Activated CD4-positive, alpha-beta memory T cell treated with anti-CD3 and anti-CD28 coated beads, Interleukin-2, amount 10 ng/mL, durations not matched to agents 7 days and 5 days (primary cell): Measurements from ENCODE around the gene TMC8. TPM values are rescaled to one million over a fixed set of nuclear protein-coding genes. Genes with fewer than 3 reads are reported as not detected.

Experiments used
- CTCF ChIA-PET: fragments of 350-600 bp; sonication (Branson Sonifier 250); formaldehyde crosslinking; loops from one replicate; lab custom pipeline; 2021; ENCODE audit warnings: antibody characterized with exemption, inconsistent platforms; lab: Charles Lee
- POLR2A ChIA-PET: fragments of 350-600 bp; sonication (Branson Sonifier 250); formaldehyde crosslinking; loops from one replicate; lab custom pipeline; 2021; ENCODE audit warnings: antibody characterized with exemption; lab: Charles Lee
- DNase-seq: peaks from one replicate; pipeline ENCODE4 v3.0.0-alpha.2; 2020
- H3K27ac Mint-ChIP-seq: one replicate; pipeline ENCODE4 v1.8.0; 2021; ENCODE audit warnings: mild to moderate bottlenecking, mixed read lengths
- H3K27me3 Mint-ChIP-seq: one replicate; pipeline ENCODE4 v1.8.0; 2021; ENCODE audit warnings: mixed read lengths
- H3K36me3 Mint-ChIP-seq: one replicate; pipeline ENCODE4 v1.8.0; 2021; ENCODE audit warnings: low read depth, mixed read lengths
- H3K4me1 Mint-ChIP-seq: one replicate; pipeline ENCODE4 v1.8.0; 2021; ENCODE audit warnings: mixed read lengths
- H3K4me3 Mint-ChIP-seq: one replicate; pipeline ENCODE4 v1.8.0; 2021; ENCODE audit warnings: mild to moderate bottlenecking, mixed read lengths
- H3K9me3 Mint-ChIP-seq: one replicate; pipeline ENCODE4 v1.8.0; 2021; ENCODE audit warnings: mixed read lengths
- total RNA-seq, 2 experiments: library from RNA; stranded (reverse); gene quantifications; one replicate each; pipeline ENCODE4 v1.2.3, GENCODE V29; 2021

TMC8 gene
- total RNA-seq, 2 experiments from 2014 or later = 316 to 334 TPM

GRCh38 chr17:78174346-78174869, 43.8 kb downstream of the TMC8 start:
- Mint-ChIP-seq H3K36me3 (peaks cover 58% of the 10 kb centered on the region), H3K9me3 (no peaks in the 10 kb centered on the region), H3K4me3 (no peak overlapping the region), H3K4me1 (peaks cover 72% of the 10 kb centered on the region), H3K27me3 (no peaks in the 10 kb centered on the region), H3K27ac (peak overlapping the region; percentile 90)
- POLR2A ChIA-PET = interaction anchor here (1.8 to 10.2 kb wide), 3 partner anchors 11 to 40 kb away, joined by 4 to 69 read pairs (median 12); partner anchors contain the start of genes AFMID and TK1
- CTCF ChIA-PET = interaction anchor here (1.0 to 4.1 kb wide), 5 partner anchors 27 to 154 kb away, joined by 3 to 35 read pairs (median 20); no protein-coding TSS in a partner anchor
- DNase-seq = no peak

GRCh38 chr17:78174870-78175642, 44.5 kb downstream of the TMC8 start:
- Mint-ChIP-seq H3K9me3 (no peaks in the 10 kb centered on the region), H3K4me3 (no peak overlapping the region), H3K27me3 (no peaks in the 10 kb centered on the region), H3K4me1 (peaks cover 68% of the 10 kb centered on the region), H3K36me3 (peaks cover 62% of the 10 kb centered on the region), H3K27ac (peak overlapping the region; percentile 40)
- ChIA-PET CTCF (interaction anchor here (1.0 to 4.1 kb wide), 8 partner anchors 28 to 155 kb away, joined by 3 to 35 read pairs (median 6); partner anchors contain the start of gene TMC8), POLR2A (interaction anchor here (10.2 kb wide), 1 partner anchor 10 kb away, joined by 69 read pairs; the partner anchor contains the start of genes AFMID and TK1)
- no peak for DNase-seq

- Mint-ChIP-seq H3K4me3 (no peak overlapping the region), H3K27me3 (no peaks in the 10 kb centered on the region), H3K27ac (no peak overlapping the region), H3K9me3 (no peaks in the 10 kb centered on the region), H3K36me3 (peaks cover 68% of the 10 kb centered on the region), H3K4me1 (peaks cover 70% of the 10 kb centered on the region)
- ChIA-PET POLR2A (interaction anchor here (1.0 to 10.2 kb wide), 3 partner anchors 9 to 332 kb away, joined by 4 to 69 read pairs (median 6); partner anchors contain the start of genes AFMID and TK1), CTCF (interaction anchor here (1.0 to 4.1 kb wide), 9 partner anchors 11 to 247 kb away, joined by 3 to 35 read pairs (median 11); partner anchors contain the start of genes TMC6 and TMC8)
- no peak for DNase-seq
Observed at GRCh38 chr17:78175643-78175981, 45.0 kb downstream of the TMC8 start.

GRCh38 chr17:78176548-78177025, 46.0 kb downstream of the TMC8 start:
- no peak overlapping the region for H3K4me3 Mint-ChIP-seq
- no peaks in the 10 kb centered on the region for H3K9me3 Mint-ChIP-seq
- ChIA-PET POLR2A (interaction anchor here (1.0 to 10.2 kb wide), 8 partner anchors 8 to 333 kb away, joined by 3 to 69 read pairs (median 5); partner anchors contain the start of genes AFMID and TK1), CTCF (interaction anchor here (0.6 to 4.1 kb wide), 30 partner anchors 10 to 843 kb away, joined by 3 to 35 read pairs (median 4); partner anchors contain the start of genes AFMID, TK1, TMC6 and TMC8)
- H3K27me3 Mint-ChIP-seq = no peaks in the 10 kb centered on the region
- H3K4me1 Mint-ChIP-seq = peaks cover 66% of the 10 kb centered on the region
- peak overlapping the region; percentile 19 for H3K27ac Mint-ChIP-seq
- peak; percentile 82 for DNase-seq
- peaks cover 71% of the 10 kb centered on the region for H3K36me3 Mint-ChIP-seq

- POLR2A ChIA-PET = interaction anchor here (1.3 kb wide), 1 partner anchor 18 kb away, joined by 3 read pairs; no protein-coding TSS in a partner anchor
- Mint-ChIP-seq H3K4me1 (peaks cover 58% of the 10 kb centered on the region), H3K27ac (no peak overlapping the region)
Observed at GRCh38 chr17:78179372-78179771, 48.8 kb downstream of the TMC8 start.

DNA sequence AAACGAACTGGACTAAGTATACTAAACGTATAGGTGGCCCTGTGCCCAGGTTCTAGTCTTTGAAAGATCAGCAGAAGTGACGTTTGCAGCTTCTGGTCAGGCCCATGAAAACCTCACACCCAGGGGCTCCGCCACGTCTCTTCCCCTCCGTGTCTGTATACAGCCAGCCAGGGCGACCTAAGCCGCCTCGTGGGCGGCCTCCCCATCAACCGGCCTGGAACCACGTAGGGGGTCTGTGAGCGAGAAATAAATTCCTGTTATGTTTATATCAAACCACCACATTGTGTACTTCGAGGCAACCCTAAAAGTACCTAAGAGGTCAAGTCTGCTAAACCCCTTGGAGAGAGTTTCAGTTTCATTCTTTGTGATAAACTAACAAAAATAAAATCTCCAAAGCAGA, 49.5 kb downstream of the TMC8 start:
- peaks cover 61% of the 10 kb centered on the region for H3K4me1 Mint-ChIP-seq
- CTCF ChIA-PET = interaction anchor here (1.7 kb wide), 1 partner anchor 95 kb away, joined by 5 read pairs; no protein-coding TSS in a partner anchor
- POLR2A ChIA-PET = no interaction called here

More at GRCh38 chr17:78179372-78179771, 48.8 kb downstream of the TMC8 start:
- H3K9me3 Mint-ChIP-seq = no peaks in the 10 kb centered on the region
- no peaks in the 10 kb centered on the region for H3K27me3 Mint-ChIP-seq
- peaks cover 67% of the 10 kb centered on the region for H3K36me3 Mint-ChIP-seq
- DNase-seq = no peak
- CTCF ChIA-PET = interaction anchor here (1.7 kb wide), 1 partner anchor 94 kb away, joined by 5 read pairs; no protein-coding TSS in a partner anchor
- no peak overlapping the region for H3K4me3 Mint-ChIP-seq

GRCh38 chr17:78180508-78180907, 49.9 kb downstream of the TMC8 start:
- Mint-ChIP-seq H3K27ac (peak overlapping the region; percentile 64), H3K4me3 (no peak overlapping the region), H3K4me1 (peaks cover 61% of the 10 kb centered on the region), H3K36me3 (peaks cover 67% of the 10 kb centered on the region), H3K9me3 (no peaks in the 10 kb centered on the region), H3K27me3 (no peaks in the 10 kb centered on the region)
- POLR2A ChIA-PET = interaction anchor here (0.8 kb wide), 1 partner anchor 40 kb away, joined by 4 read pairs; no protein-coding TSS in a partner anchor
- CTCF ChIA-PET = interaction anchor here (1.7 kb wide), 1 partner anchor 95 kb away, joined by 4 read pairs; no protein-coding TSS in a partner anchor
- no peak for DNase-seq

More for the DNA sequence above, 49.5 kb downstream of the TMC8 start:
- no peak for DNase-seq
- Mint-ChIP-seq H3K4me3 (no peak overlapping the region), H3K9me3 (no peaks in the 10 kb centered on the region), H3K27ac (peak overlapping the region; percentile 64), H3K27me3 (no peaks in the 10 kb centered on the region), H3K36me3 (peaks cover 70% of the 10 kb centered on the region)

DNA sequence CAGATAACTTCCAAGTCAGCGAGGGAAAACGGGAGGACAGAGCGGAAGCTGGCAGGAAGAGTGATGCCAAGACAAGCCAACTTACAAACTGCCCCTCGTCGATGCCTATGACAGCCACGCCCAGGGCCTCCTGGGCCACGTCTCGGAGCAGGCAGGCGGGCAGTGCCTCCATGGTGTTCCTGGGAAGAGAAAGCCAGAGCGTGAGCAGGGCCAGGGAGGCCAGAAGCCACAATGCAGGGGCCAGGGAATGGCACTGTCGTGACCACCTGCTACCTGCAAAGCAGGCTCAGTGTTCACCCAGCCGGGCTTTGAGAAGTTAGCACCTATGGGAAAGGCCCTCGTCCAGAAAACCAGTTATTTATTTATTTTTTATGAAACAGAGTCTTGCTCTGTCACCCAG, 51.9 kb downstream of the TMC8 start:
- no peaks in the 10 kb centered on the region for H3K9me3 Mint-ChIP-seq
- no peaks in the 10 kb centered on the region for H3K27me3 Mint-ChIP-seq
- H3K36me3 Mint-ChIP-seq = peaks cover 56% of the 10 kb centered on the region
- H3K27ac Mint-ChIP-seq = no peak overlapping the region
- H3K4me1 Mint-ChIP-seq = peaks cover 55% of the 10 kb centered on the region
- DNase-seq = no peak
- no peak overlapping the region for H3K4me3 Mint-ChIP-seq
- POLR2A ChIA-PET = interaction anchor here (6.0 kb wide), 1 partner anchor 9 kb away, joined by 69 read pairs; the partner anchor contains the start of gene SYNGR2
- CTCF ChIA-PET = interaction anchor here (1.7 kb wide), 1 partner anchor 97 kb away, joined by 4 read pairs; no protein-coding TSS in a partner anchor

- peaks cover 60% of the 10 kb centered on the region for H3K4me1 Mint-ChIP-seq
Observed at GRCh38 chr17:78183916-78184315, 53.3 kb downstream of the TMC8 start.

DNA sequence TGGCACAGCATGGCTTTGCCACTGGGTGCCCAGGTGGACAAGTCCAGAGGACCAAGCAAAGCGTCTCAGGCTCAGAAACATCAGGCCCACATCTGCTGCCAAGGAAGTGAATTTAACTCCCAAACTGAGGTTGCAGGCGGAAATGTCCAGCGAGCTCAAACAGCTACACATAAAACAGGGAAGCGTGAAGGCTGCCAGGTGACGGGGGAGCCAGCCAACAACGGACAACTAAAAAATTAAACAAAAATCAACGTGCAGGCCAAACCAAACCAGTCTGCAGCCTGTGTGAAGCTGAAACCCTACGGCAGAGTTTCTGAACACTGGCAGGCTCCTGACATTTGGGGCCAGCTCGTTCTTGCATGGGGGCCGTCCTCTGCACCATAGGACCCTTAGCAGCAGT, 53.8 kb downstream of the TMC8 start:
- no peaks in the 10 kb centered on the region for H3K9me3 Mint-ChIP-seq
- ChIA-PET POLR2A (interaction anchor here (1.2 to 6.0 kb wide), 3 partner anchors 11 to 75 kb away, joined by 3 to 69 read pairs (median 3); partner anchors contain the start of gene SYNGR2), CTCF (no interaction called here)
- no peak overlapping the region for H3K27ac Mint-ChIP-seq
- peaks cover 60% of the 10 kb centered on the region for H3K4me1 Mint-ChIP-seq
- no peak overlapping the region for H3K4me3 Mint-ChIP-seq
- DNase-seq = no peak
- no peaks in the 10 kb centered on the region for H3K27me3 Mint-ChIP-seq
- peaks cover 44% of the 10 kb centered on the region for H3K36me3 Mint-ChIP-seq

More at GRCh38 chr17:78183916-78184315, 53.3 kb downstream of the TMC8 start:
- ChIA-PET POLR2A (interaction anchor here (1.2 to 6.0 kb wide), 3 partner anchors 11 to 75 kb away, joined by 3 to 69 read pairs (median 3); partner anchors contain the start of gene SYNGR2), CTCF (no interaction called here)
- H3K27ac Mint-ChIP-seq = no peak overlapping the region
- H3K36me3 Mint-ChIP-seq = peaks cover 49% of the 10 kb centered on the region
- no peak for DNase-seq
- no peaks in the 10 kb centered on the region for H3K27me3 Mint-ChIP-seq
- H3K4me3 Mint-ChIP-seq = no peak overlapping the region
- H3K9me3 Mint-ChIP-seq = no peaks in the 10 kb centered on the region

DNA sequence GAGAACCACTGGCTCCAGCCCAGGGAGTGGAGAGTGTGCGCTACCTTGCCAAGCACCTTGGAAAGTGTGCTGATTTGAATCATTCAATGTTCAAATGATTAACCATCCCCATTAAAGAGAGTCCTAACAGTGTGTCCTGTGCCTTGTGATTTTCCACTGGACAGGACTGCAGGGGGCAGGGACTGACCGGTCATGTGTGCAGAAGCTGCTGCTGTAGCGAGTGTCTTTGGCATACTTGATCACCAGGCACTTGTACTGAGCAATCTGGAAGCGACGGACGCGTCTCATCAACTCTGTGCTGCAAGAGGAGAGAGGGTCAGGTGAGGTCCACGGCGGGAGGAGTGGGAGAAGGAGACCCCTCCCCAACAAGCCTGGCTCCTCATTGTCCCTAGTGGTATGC, 54.3 kb downstream of the TMC8 start:
- Mint-ChIP-seq H3K36me3 (peaks cover 40% of the 10 kb centered on the region), H3K4me1 (peaks cover 60% of the 10 kb centered on the region), H3K4me3 (peak overlapping the region; percentile 78), H3K27ac (no peak overlapping the region), H3K9me3 (no peaks in the 10 kb centered on the region), H3K27me3 (no peaks in the 10 kb centered on the region)
- ChIA-PET POLR2A (interaction anchor here (6.0 kb wide), 1 partner anchor 11 kb away, joined by 69 read pairs; the partner anchor contains the start of gene SYNGR2), CTCF (interaction anchor here (3.6 kb wide), 1 partner anchor 8 kb away, joined by 17 read pairs; no protein-coding TSS in a partner anchor)
- no peak for DNase-seq
